Effector memory CD8-positive, alpha-beta T cell (primary cell): ENCODE measurements around the gene ARHGEF28.

Source experiments
- ATAC-seq: fragments of 150-1000 bp; cut with Tn5 transposase; replicated peaks from 2 replicates; pipeline ENCODE4 v1.10.0; 2021; ENCODE audit warnings: mild to moderate bottlenecking, moderate library complexity
- DNase-seq, 3 experiments: peaks; one replicate each; pipeline ENCODE4 v3.0.0; 2021
- H3K27ac Mint-ChIP-seq, 2 donors: one replicate each; pipeline ENCODE4 v1.8.0; 2022; ENCODE audit warnings: mild to moderate bottlenecking in 2 of 2, mixed read lengths in 2 of 2, moderate library complexity in 2 of 2
- H3K27me3 Mint-ChIP-seq, 2 donors: one replicate each; pipeline ENCODE4 v1.8.0; 2022; ENCODE audit warnings: mixed read lengths in 2 of 2
- H3K36me3 Mint-ChIP-seq: one replicate; pipeline ENCODE4 v1.8.0; 2022; ENCODE audit warnings: mild to moderate bottlenecking, moderate library complexity, mixed read lengths; ENCODE audit not compliant: insufficient read depth
- H3K4me1 Mint-ChIP-seq, 2 donors: one replicate each; pipeline ENCODE4 v1.8.0; 2022; ENCODE audit warnings: low read depth in 2 of 2, mixed read lengths in 2 of 2
- H3K4me3 Mint-ChIP-seq, 2 donors: one replicate each; pipeline ENCODE4 v1.8.0; 2022; ENCODE audit warnings: mild to moderate bottlenecking in 2 of 2, mixed read lengths in 2 of 2, moderate library complexity in 2 of 2
- H3K9me3 Mint-ChIP-seq, 2 donors: one replicate each; pipeline ENCODE4 v1.8.0; 2022; ENCODE audit warnings: mixed read lengths in 2 of 2

The ARHGEF28 gene

DNA sequence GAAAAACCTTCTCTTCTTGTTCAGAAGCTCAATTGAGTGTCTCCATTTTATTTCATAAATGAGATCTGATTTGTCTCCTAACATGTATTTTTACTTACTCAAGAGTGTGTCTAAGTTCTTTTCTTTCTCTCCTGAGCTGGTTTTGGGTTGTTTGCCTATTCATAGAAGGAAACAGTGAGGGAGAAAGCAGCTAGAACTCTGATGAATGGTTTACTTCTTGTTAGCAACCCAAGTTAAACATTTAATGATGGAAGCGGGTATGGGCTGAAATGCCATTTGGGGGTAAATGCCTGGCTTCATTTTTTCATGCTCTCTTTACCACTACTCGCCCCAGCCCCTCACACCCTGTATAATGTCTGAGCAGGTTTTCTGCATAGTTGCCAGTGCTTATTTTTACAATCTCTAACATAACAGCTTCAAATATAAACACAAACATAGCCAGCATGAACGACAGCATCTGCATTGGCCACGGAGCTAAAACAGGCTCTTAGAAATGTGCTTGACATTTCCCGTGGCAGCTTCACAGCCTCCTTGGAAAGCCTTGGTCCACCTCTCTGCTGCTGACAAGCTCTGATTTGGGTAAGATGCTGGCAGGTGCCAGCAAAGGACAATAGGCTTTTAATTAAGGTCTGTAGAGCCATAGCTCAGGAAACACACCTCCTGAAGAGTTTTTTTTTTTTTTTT is 321.1 kb downstream of the ARHGEF28 start:
- Mint-ChIP-seq H3K9me3 (peaks cover 0 to 4% of the 10 kb centered on the region in 2 donors), H3K27ac (no peak overlapping the region), H3K27me3 (peaks cover 0 to 34% of the 10 kb centered on the region in 2 donors), H3K36me3 (no peaks in the 10 kb centered on the region), H3K4me1 (no peaks in the 10 kb centered on the region), H3K4me3 (no peak overlapping the region)
- no peak for DNase-seq
- ATAC-seq = no peak

GRCh38 chr5:73947906-73948640 is 322.1 kb downstream of the ARHGEF28 start:
- H3K4me3 Mint-ChIP-seq = no peak overlapping the region
- no peaks in the 10 kb centered on the region for H3K9me3 Mint-ChIP-seq
- no peak overlapping the region for H3K27ac Mint-ChIP-seq
- peaks cover 0 to 34% of the 10 kb centered on the region in 2 donors for H3K27me3 Mint-ChIP-seq
- no peak for ATAC-seq
- H3K36me3 Mint-ChIP-seq = no peaks in the 10 kb centered on the region
- no peak for DNase-seq
- H3K4me1 Mint-ChIP-seq = no peaks in the 10 kb centered on the region

DNA sequence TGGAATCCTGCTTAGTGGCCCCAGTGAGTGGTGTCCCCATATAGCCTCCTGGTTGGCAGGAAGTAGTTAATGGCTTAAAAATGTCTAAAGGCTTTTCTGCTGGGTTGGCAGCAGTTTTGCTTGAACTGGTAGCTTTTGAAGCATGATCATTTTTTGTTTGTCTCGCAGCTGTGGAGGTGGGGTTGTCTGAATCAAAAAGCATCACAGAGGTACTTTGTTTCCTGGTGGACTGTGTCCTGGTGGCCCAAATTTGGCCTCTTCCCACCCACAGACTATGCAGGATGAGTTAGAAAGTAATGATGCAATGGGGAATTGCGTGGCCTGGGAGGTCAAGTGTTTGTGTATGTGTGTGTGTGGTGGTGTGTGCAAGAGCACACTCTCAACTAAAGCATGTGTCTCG is 322.7 kb downstream of the ARHGEF28 start:
- ATAC-seq (no peak), DNase-seq (no peak)
- H3K4me1 Mint-ChIP-seq = no peaks in the 10 kb centered on the region
- H3K36me3 Mint-ChIP-seq = no peaks in the 10 kb centered on the region
- H3K4me3 Mint-ChIP-seq = no peak overlapping the region
- no peak overlapping the region for H3K27ac Mint-ChIP-seq
- no peaks in the 10 kb centered on the region for H3K9me3 Mint-ChIP-seq
- peaks cover 0 to 34% of the 10 kb centered on the region in 2 donors for H3K27me3 Mint-ChIP-seq

GRCh38 chr5:73950441-73950873 is 324.5 kb downstream of the ARHGEF28 start:
- ATAC-seq (no peak), DNase-seq (no peak)
- peaks cover 0 to 45% of the 10 kb centered on the region in 2 donors for H3K27me3 Mint-ChIP-seq
- no peaks in the 10 kb centered on the region for H3K9me3 Mint-ChIP-seq
- H3K4me1 Mint-ChIP-seq = no peaks in the 10 kb centered on the region
- no peak overlapping the region for H3K4me3 Mint-ChIP-seq
- H3K27ac Mint-ChIP-seq = no peak overlapping the region
- no peaks in the 10 kb centered on the region for H3K36me3 Mint-ChIP-seq

DNA sequence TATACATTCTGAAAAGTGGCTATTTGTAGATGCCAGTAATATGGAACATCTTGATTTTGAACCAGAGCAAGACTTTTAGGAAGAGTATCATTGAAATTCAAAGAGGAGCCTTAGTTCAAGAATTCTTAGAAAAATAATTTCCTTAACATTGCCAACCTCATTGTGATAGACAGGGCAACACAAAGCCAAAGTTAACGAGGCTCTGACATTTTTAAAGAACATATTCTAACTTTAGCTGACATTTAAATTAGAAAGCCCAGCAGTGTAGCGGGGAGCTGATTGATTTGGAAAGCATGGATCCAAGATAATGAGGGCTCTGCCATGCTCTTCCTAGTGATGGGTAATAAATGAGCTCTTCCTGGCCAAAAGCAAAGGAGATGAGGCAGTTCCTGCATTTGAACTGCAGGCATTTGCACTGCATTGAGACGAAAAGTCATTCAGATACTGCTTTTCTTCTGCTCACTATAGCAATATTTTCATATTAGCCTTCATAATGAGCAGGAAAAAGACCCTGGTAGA is 325.0 kb downstream of the ARHGEF28 start:
- H3K27ac Mint-ChIP-seq = no peak overlapping the region
- H3K27me3 Mint-ChIP-seq = peaks cover 0 to 45% of the 10 kb centered on the region in 2 donors
- no peak for ATAC-seq
- H3K9me3 Mint-ChIP-seq = no peaks in the 10 kb centered on the region
- H3K36me3 Mint-ChIP-seq = no peaks in the 10 kb centered on the region
- no peaks in the 10 kb centered on the region for H3K4me1 Mint-ChIP-seq
- no peak for DNase-seq
- no peak overlapping the region for H3K4me3 Mint-ChIP-seq

DNA sequence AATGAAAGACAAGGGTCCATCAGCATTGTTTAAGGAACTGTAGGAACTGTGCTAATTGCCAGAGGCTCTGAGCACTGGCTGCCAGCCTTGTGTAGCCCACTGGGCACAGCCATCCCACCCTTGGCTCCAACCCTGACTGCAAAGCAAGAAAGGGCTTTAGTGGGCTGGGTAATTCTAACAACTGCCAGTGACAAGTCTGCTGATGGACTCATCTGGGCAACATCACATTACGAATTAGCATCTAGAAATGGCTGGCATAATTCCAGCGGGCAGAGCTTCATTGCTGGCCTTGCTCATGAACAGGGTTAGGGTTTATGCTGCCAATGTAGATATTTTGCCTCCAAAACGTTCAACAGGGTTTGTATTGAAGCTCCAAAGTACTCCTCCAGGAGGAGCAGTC is 326.9 kb downstream of the ARHGEF28 start:
- ATAC-seq = no peak

GRCh38 chr5:73954381-73954780 is 328.4 kb downstream of the ARHGEF28 start:
- DNase-seq = no peak
- Mint-ChIP-seq H3K27me3 (peaks cover 19 to 61% of the 10 kb centered on the region in 2 donors), H3K36me3 (no peaks in the 10 kb centered on the region), H3K9me3 (no peaks in the 10 kb centered on the region), H3K4me3 (no peak overlapping the region), H3K4me1 (no peaks in the 10 kb centered on the region), H3K27ac (no peak overlapping the region)
- ATAC-seq = no peak

More for the DNA sequence above, 326.9 kb downstream of the ARHGEF28 start:
- H3K4me3 Mint-ChIP-seq = no peak overlapping the region
- no peak for DNase-seq
- no peaks in the 10 kb centered on the region for H3K4me1 Mint-ChIP-seq
- no peak overlapping the region for H3K27ac Mint-ChIP-seq
- H3K36me3 Mint-ChIP-seq = no peaks in the 10 kb centered on the region
- H3K27me3 Mint-ChIP-seq = peaks cover 11 to 58% of the 10 kb centered on the region in 2 donors
- H3K9me3 Mint-ChIP-seq = no peaks in the 10 kb centered on the region

DNA sequence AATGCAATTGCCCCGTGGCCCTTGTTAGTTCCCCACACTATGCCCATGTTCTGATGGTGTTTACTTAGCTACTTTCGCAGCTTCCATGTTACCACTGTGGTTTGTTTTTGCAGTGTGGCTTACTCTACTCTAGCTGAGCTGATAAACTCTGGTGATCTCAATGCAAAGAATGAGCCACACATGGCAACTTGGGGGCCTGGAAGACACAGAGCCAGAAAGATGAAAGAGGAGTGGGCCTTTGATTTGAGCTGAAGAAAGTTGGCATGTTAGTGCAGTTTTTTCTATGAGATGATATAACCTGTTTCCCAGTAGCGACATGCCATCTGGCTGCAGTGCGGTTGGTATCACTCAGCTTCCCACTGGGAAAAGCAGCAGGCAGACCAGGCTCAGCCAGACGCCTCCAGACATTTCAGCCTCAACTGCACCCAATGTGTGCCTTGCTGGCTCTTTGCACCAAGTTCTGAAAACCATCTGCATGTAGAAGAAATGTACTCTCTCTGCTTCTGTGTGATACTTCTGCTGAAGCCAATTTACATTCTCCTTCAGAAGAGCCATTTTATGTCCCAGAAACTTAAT is 329.4 kb downstream of the ARHGEF28 start:
- H3K27me3 Mint-ChIP-seq = peaks cover 19 to 51% of the 10 kb centered on the region in 2 donors
- no peak overlapping the region for H3K27ac Mint-ChIP-seq
- H3K4me3 Mint-ChIP-seq = no peak overlapping the region
- ATAC-seq = no peak
- DNase-seq = no peak
- H3K4me1 Mint-ChIP-seq = no peaks in the 10 kb centered on the region
- no peaks in the 10 kb centered on the region for H3K36me3 Mint-ChIP-seq
- no peaks in the 10 kb centered on the region for H3K9me3 Mint-ChIP-seq

- DNase-seq = no peak
- no peaks in the 10 kb centered on the region for H3K36me3 Mint-ChIP-seq
- no peaks in the 10 kb centered on the region for H3K9me3 Mint-ChIP-seq
- no peak for ATAC-seq
- H3K4me3 Mint-ChIP-seq = no peak overlapping the region
- H3K27me3 Mint-ChIP-seq = peaks cover 19 to 50% of the 10 kb centered on the region in 2 donors
- H3K4me1 Mint-ChIP-seq = no peaks in the 10 kb centered on the region
- no peak overlapping the region for H3K27ac Mint-ChIP-seq
Measured at GRCh38 chr5:73957397-73958001, 331.5 kb downstream of the ARHGEF28 start.

- Mint-ChIP-seq H3K27ac (no peak overlapping the region), H3K4me3 (no peak overlapping the region), H3K36me3 (no peaks in the 10 kb centered on the region), H3K4me1 (no peaks in the 10 kb centered on the region), H3K9me3 (no peaks in the 10 kb centered on the region), H3K27me3 (peaks cover 19 to 52% of the 10 kb centered on the region in 2 donors)
- DNase-seq (no peak), ATAC-seq (no peak)
Measured at GRCh38 chr5:73958037-73958436, 332.0 kb downstream of the ARHGEF28 start.

DNA sequence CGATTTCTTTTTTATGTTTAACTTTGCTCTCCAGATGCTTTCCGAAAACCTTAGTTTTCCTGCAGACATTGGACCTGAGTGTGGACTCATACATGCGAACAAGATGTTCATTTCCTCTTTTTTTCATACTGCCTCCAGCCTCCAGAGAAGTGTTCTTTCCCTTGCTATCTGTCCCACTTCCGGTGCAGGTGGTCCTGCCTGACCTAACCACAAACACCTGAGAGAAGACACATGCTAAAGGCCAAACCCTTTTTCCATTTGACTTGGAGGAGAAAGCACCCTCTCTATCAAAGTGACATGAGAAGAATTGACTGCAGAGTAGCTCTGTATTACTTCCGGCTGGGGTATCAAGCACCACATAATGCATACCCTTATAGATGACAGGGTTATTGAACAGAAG is 334.0 kb downstream of the ARHGEF28 start:
- peaks cover 19 to 44% of the 10 kb centered on the region in 2 donors for H3K27me3 Mint-ChIP-seq
- DNase-seq (no peak), ATAC-seq (no peak)
- no peaks in the 10 kb centered on the region for H3K4me1 Mint-ChIP-seq
- no peaks in the 10 kb centered on the region for H3K9me3 Mint-ChIP-seq
- no peak overlapping the region for H3K4me3 Mint-ChIP-seq
- no peak overlapping the region for H3K27ac Mint-ChIP-seq
- H3K36me3 Mint-ChIP-seq = no peaks in the 10 kb centered on the region

GRCh38 chr5:73960426-73960825 is 334.4 kb downstream of the ARHGEF28 start:
- DNase-seq (no peak), ATAC-seq (no peak)
- peaks cover 19 to 41% of the 10 kb centered on the region in 2 donors for H3K27me3 Mint-ChIP-seq
- no peaks in the 10 kb centered on the region for H3K36me3 Mint-ChIP-seq
- no peaks in the 10 kb centered on the region for H3K4me1 Mint-ChIP-seq
- no peaks in the 10 kb centered on the region for H3K9me3 Mint-ChIP-seq
- H3K27ac Mint-ChIP-seq = no peak overlapping the region
- no peak overlapping the region for H3K4me3 Mint-ChIP-seq

- no peak for ATAC-seq
- DNase-seq = no peak
- Mint-ChIP-seq H3K27ac (no peak overlapping the region), H3K4me1 (no peaks in the 10 kb centered on the region), H3K4me3 (no peak overlapping the region), H3K36me3 (no peaks in the 10 kb centered on the region), H3K27me3 (peaks cover 8 to 42% of the 10 kb centered on the region in 2 donors), H3K9me3 (no peaks in the 10 kb centered on the region)
Measured at GRCh38 chr5:73962801-73963425, 336.9 kb downstream of the ARHGEF28 start.
